HepG2 (cell line): Measurements from ENCODE around the gene CD40. TPM values are rescaled to one million over a fixed set of nuclear protein-coding genes. Genes with fewer than 3 reads are reported as not detected.

Experiments
- BATF2 ChIP-seq: sonication (generic); formaldehyde crosslinking; IDR thresholded peaks from 2 replicates; pipeline ENCODE4 v1.8.0; 2022; ENCODE audit warnings: mild to moderate bottlenecking, missing genetic modification reagents, moderate library complexity
- CCDC6 ChIP-seq: sonication (generic); formaldehyde crosslinking; IDR thresholded peaks from 2 replicates; pipeline ENCODE4 v1.8.1; 2022; ENCODE audit warnings: mild to moderate bottlenecking, missing genetic modification reagents, moderate library complexity
- ETV6 ChIP-seq: sonication (generic); formaldehyde crosslinking; conservative IDR thresholded peaks from 2 replicates; pipeline ENCODE4 v1.4.0; 2020; ENCODE audit warnings: missing genetic modification reagents
- KDM4B ChIP-seq: sonication (generic); formaldehyde crosslinking; IDR thresholded peaks from 2 replicates; pipeline ENCODE4 v1.4.0; 2020; ENCODE audit warnings: missing genetic modification reagents
- MEF2D ChIP-seq: sonication (generic); formaldehyde crosslinking; IDR thresholded peaks from 2 replicates; pipeline ENCODE4 v1.5.1; 2020; ENCODE audit warnings: mild to moderate bottlenecking, missing genetic modification reagents
- RFXAP ChIP-seq: sonication (generic); formaldehyde crosslinking; IDR thresholded peaks from 2 replicates; pipeline ENCODE4 v1.4.0; 2020; ENCODE audit warnings: missing genetic modification reagents, borderline replicate concordance
- ZNF580 ChIP-seq: IDR thresholded peaks from 2 replicates; pipeline ENCODE4 v1.6.1; 2016; ENCODE audit warnings: low read depth, borderline replicate concordance
- polyA plus RNA-seq, 8 experiments: library from polyadenylated mRNA; depleted of rRNA in 3 of 8; stranded (reverse) in 7 of 8; unstranded in 1 of 8; fragments of >200 nt; fragmentation: Illumina TruSeq in 4 of 8; extraction: Trizol in 4 of 8; gene quantifications; 2 replicates each; pipeline versions ENCODE4 v1.2.1 to v1.2.3, GENCODE V29; 2011 to 2016; ENCODE audit warnings: low read depth in 4 of 8, missing spikeins in 1 of 8, mixed read lengths in 1 of 8; ENCODE audit not compliant: insufficient read depth in 1 of 8
- total RNA-seq, 5 experiments: library from RNA; depleted of rRNA; stranded (reverse); fragments of >200 nt; fragmentation: Illumina TruSeq; extraction: Trizol; gene quantifications; 2 replicates each; pipeline ENCODE4 v1.2.3, GENCODE V29; 2016; ENCODE audit warnings: low read depth in 1 of 5
- TF ChIP-seq, protein P1 (sequence below): sonication (generic); formaldehyde crosslinking; IDR thresholded peaks from 2 replicates; pipeline ENCODE4 v1.4.0; 2020; ENCODE audit warnings: low read depth, missing genetic modification reagents

CD40 gene
- total and polyA plus RNA-seq, 2 of the 13 experiments (the other 11 are each of a cell fraction or from before 2014, with no cell fraction given), result 4.6 to 13.4 TPM

DNA sequence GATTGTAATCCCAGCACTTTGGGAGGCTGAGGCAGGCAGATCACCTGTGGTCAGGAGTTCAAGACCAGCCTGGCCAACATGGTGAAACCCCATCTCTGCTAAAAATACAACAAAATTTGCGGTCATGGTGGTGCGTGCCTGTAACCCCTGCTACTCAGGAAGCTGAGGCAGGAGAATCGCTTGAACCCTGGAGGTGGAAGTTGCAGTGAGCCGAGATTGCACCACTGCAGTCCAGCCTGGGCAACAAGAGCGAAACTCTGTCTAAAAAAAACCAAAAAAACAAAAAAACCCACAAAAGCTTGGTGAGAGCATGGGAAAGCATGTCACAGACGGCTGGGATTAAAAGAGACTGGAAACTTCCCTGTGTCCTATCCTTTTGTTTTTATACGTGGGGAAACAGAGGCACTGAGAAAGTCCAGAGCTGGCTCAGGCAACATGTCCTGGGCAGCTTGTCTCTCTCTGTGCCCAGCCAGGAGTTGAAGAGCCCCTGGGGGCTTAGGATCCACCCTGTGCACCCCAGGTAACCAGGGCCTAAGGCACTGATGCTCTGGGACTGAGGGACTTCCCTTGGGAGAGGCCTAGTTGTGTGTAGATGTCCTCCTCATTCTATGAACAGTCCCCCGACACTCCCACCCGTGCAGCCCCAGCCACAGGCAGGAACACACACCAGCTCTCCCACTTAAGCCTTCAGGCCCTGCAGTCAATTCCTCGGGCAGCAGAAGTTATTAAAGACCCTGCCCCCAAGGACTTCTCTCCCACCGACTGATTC is 16.0 kb downstream of the CD40 start (continued):
- TF ChIP-seq ZNF580 (CRISPR knock-in tag) (no peak), MEF2D (CRISPR knock-in tag) (no peak), KDM4B (CRISPR knock-in tag) (no peak), ETV6 (CRISPR knock-in tag) (no peak), BATF2 (CRISPR knock-in tag) (no peak), RFXAP (CRISPR knock-in tag) (no peak), CCDC6 (no peak)
- TF ChIP-seq, protein P1, sequence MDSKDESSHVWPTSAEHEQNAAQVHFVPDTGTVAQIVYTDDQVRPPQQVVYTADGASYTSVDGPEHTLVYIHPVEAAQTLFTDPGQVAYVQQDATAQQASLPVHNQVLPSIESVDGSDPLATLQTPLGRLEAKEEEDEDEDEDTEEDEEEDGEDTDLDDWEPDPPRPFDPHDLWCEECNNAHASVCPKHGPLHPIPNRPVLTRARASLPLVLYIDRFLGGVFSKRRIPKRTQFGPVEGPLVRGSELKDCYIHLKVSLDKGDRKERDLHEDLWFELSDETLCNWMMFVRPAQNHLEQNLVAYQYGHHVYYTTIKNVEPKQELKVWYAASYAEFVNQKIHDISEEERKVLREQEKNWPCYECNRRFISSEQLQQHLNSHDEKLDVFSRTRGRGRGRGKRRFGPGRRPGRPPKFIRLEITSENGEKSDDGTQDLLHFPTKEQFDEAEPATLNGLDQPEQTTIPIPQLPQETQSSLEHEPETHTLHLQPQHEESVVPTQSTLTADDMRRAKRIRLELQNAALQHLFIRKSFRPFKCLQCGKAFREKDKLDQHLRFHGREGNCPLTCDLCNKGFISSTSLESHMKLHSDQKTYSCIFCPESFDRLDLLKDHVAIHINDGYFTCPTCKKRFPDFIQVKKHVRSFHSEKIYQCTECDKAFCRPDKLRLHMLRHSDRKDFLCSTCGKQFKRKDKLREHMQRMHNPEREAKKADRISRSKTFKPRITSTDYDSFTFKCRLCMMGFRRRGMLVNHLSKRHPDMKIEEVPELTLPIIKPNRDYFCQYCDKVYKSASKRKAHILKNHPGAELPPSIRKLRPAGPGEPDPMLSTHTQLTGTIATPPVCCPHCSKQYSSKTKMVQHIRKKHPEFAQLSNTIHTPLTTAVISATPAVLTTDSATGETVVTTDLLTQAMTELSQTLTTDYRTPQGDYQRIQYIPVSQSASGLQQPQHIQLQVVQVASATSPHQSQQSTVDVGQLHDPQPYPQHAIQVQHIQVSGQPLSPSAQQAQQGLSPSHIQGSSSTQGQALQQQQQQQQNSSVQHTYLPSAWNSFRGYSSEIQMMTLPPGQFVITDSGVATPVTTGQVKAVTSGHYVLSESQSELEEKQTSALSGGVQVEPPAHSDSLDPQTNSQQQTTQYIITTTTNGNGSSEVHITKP, result no peak
- TF ChIP-seq, all 625 proteins: peak for 0
